Hepatocyte (in vitro differentiated cells): ENCODE data around the gene VGF. TPM values are rescaled to one million over a fixed set of nuclear protein-coding genes. Genes with fewer than 3 reads are reported as not detected.
A peak's percentile ranks its signal among the peaks of the same experiment; 100 is the strongest.

ENCODE experiments used
- DNase-seq: peaks from one replicate; pipeline ENCODE4 v3.0.0-alpha.2; 2016; ENCODE audit warnings: low spot score
- H2AFZ ChIP-seq: fragments of 200-600 bp; sonication (generic); 2 replicates; pipeline ENCODE4 v1.6.0; 2016; ENCODE audit warnings: antibody characterized with exemption, mild to moderate bottlenecking
- H3K27ac ChIP-seq: fragments of 200-600 bp; sonication (generic); 2 replicates; pipeline ENCODE4 v1.5.1; 2016; ENCODE audit warnings: mild to moderate bottlenecking
- H3K27me3 ChIP-seq: fragments of 200-600 bp; sonication (generic); 2 replicates; pipeline ENCODE4 v1.6.1; 2016
- H3K36me3 ChIP-seq: fragments of 200-600 bp; sonication (generic); replicated peaks from 2 replicates; pipeline ENCODE4 v1.5.1; 2016; ENCODE audit warnings: low read depth; ENCODE audit not compliant: insufficient read depth
- H3K4me1 ChIP-seq: fragments of 200-600 bp; sonication (generic); 2 replicates; pipeline ENCODE4 v1.5.1; 2016; ENCODE audit warnings: mild to moderate bottlenecking, moderate library complexity; ENCODE audit not compliant: insufficient read depth
- H3K4me2 ChIP-seq: fragments of 200-600 bp; sonication (generic); 2 replicates; pipeline ENCODE4 v1.6.0; 2016
- H3K4me3 ChIP-seq: fragments of 200-600 bp; sonication (generic); 2 replicates; pipeline ENCODE4 v1.5.1; 2016; ENCODE audit warnings: mild to moderate bottlenecking
- H3K79me2 ChIP-seq: fragments of 200-600 bp; sonication (generic); 2 replicates; pipeline ENCODE4 v1.6.0; 2017; ENCODE audit warnings: mild to moderate bottlenecking
- H3K9me2 ChIP-seq: fragments of 200-600 bp; sonication (generic); replicated peaks from 2 replicates; pipeline ENCODE4 v1.6.0; 2017; ENCODE audit warnings: mild to moderate bottlenecking; ENCODE audit not compliant: insufficient read depth
- H3K9me3 ChIP-seq: fragments of 200-600 bp; sonication (generic); 2 replicates; pipeline ENCODE4 v1.5.1; 2016; ENCODE audit warnings: low read depth, mild to moderate bottlenecking
- H4K20me1 ChIP-seq: fragments of 200-600 bp; sonication (generic); 2 replicates; pipeline ENCODE4 v1.6.0; 2016; ENCODE audit warnings: mild to moderate bottlenecking; ENCODE audit not compliant: insufficient read depth, poor library complexity, severe bottlenecking
- CTCF ChIP-seq: fragments of 200-600 bp; sonication (generic); IDR thresholded peaks from 2 replicates; pipeline ENCODE4 v1.5.1; 2016; ENCODE audit warnings: antibody characterized with exemption, mild to moderate bottlenecking; ENCODE audit not compliant: poor library complexity
- EZH2 ChIP-seq: fragments of 200-600 bp; sonication (generic); IDR thresholded peaks from 2 replicates; pipeline ENCODE4 v1.6.1; 2016; ENCODE audit warnings: antibody characterized with exemption, mild to moderate bottlenecking, borderline replicate concordance
- EZH2phosphoT487 ChIP-seq: fragments of 200-600 bp; sonication (generic); IDR thresholded peaks from one replicate; pipeline ENCODE4 v1.6.1; 2018; ENCODE audit warnings: antibody characterized with exemption, mild to moderate bottlenecking, low read depth, moderate library complexity; ENCODE audit not compliant: unreplicated experiment, severe bottlenecking
- WGBS: methylation state at CpG from one replicate; pipeline ENCODE4 v1.1.6; 2016; ENCODE audit warnings: low lambda C conversion rate; ENCODE audit errors: missing lambda C conversion rate; 5-methylcytosine and 5-hydroxymethylcytosine counted together
- polyA plus RNA-seq: library from polyadenylated mRNA; unstranded; fragments of >200 nt; fragmentation: Nextera tagmentation; extraction: Ambion mirVana; gene quantifications from 2 replicates; pipeline ENCODE4 v1.2.1, GENCODE V29; 2016
- total RNA-seq: library from RNA; depleted of rRNA; stranded (reverse); fragments of >200 nt; gene quantifications from 2 replicates; pipeline ENCODE4 v1.2.3, GENCODE V29; 2014

VGF gene
- total and polyA plus RNA-seq, 2 experiments from 2014 or later: 0.19 to 0.30 TPM

DNA sequence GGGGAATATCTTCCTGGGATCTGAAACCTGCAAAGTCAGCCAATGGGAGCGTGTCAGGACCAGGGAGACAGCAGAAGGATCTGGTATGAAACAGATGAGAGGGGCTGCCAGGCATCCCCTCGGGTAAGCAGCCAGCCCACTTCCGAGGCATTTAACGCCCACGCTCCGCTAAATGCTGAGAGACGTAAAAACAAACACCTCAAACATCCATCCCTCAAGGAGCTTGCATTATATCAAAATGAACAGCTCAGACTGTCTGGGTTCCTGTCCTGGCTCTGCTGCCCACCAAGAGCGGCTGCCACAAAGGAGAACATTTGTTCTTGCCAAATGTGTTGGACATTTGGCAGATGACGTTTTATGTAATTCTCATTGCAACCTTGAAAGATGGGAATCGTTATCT lies 45.5 kb downstream of the VGF start:
- WGBS: 63% methylated on average over 10 of the region's 10 CpGs
- TF ChIP-seq EZH2phosphoT487: no peak
- Histone ChIP-seq H3K9me3 (no peaks in the 10 kb centered on the region), H3K4me3 (no peak overlapping the region), H3K79me2 (no peaks in the 10 kb centered on the region), H3K4me2 (no peak overlapping the region), H3K27me3 (no peaks in the 10 kb centered on the region), H2AFZ (no peak overlapping the region), H3K36me3 (no peaks in the 10 kb centered on the region), H3K4me1 (peaks cover 19% of the 10 kb centered on the region), H3K9me2 (no peaks in the 10 kb centered on the region), H3K27ac (peak overlapping the region; percentile 21), H4K20me1 (no peaks in the 10 kb centered on the region)
- DNase-seq: no peak

GRCh38 chr7:101118856-101119255 lies 46.5 kb downstream of the VGF start:
- DNase-seq: no peak
- no peaks in the 10 kb centered on the region for H3K79me2 ChIP-seq
- H3K27me3 ChIP-seq: no peaks in the 10 kb centered on the region
- H2AFZ ChIP-seq: no peak overlapping the region
- H3K27ac ChIP-seq: peak overlapping the region; percentile 40
- no peak overlapping the region for H3K4me2 ChIP-seq
- no peaks in the 10 kb centered on the region for H4K20me1 ChIP-seq
- H3K9me2 ChIP-seq: no peaks in the 10 kb centered on the region
- H3K36me3 ChIP-seq: no peaks in the 10 kb centered on the region
- WGBS: 86% methylated on average over 3 of the region's 3 CpGs
- H3K4me1 ChIP-seq: peaks cover 18% of the 10 kb centered on the region
- no peak overlapping the region for H3K4me3 ChIP-seq
- H3K9me3 ChIP-seq: no peaks in the 10 kb centered on the region
- TF ChIP-seq CTCF: no peak
- TF ChIP-seq EZH2: no peak
- TF ChIP-seq EZH2phosphoT487: no peak

- TF ChIP-seq EZH2 (no peak), CTCF (no peak), EZH2phosphoT487 (no peak)
- H3K79me2 ChIP-seq: no peaks in the 10 kb centered on the region
- no peaks in the 10 kb centered on the region for H3K36me3 ChIP-seq
- no peak for DNase-seq
- H3K9me3 ChIP-seq: no peaks in the 10 kb centered on the region
- H4K20me1 ChIP-seq: no peaks in the 10 kb centered on the region
- no peak overlapping the region for H3K4me2 ChIP-seq
- H3K4me1 ChIP-seq: peaks cover 6% of the 10 kb centered on the region
- H2AFZ ChIP-seq: no peak overlapping the region
- H3K4me3 ChIP-seq: no peak overlapping the region
- 80% methylated on average over 10 of the region's 10 CpGs for WGBS
- H3K27me3 ChIP-seq: no peaks in the 10 kb centered on the region
- H3K27ac ChIP-seq: peak overlapping the region; percentile 73
- no peaks in the 10 kb centered on the region for H3K9me2 ChIP-seq
Observed at GRCh38 chr7:101116898-101117297, 48.5 kb downstream of the VGF start.

- no peak overlapping the region for H3K4me2 ChIP-seq
- no peaks in the 10 kb centered on the region for H3K9me2 ChIP-seq
- no peaks in the 10 kb centered on the region for H3K79me2 ChIP-seq
- no peaks in the 10 kb centered on the region for H3K36me3 ChIP-seq
- DNase-seq: no peak
- no peak overlapping the region for H2AFZ ChIP-seq
- no peaks in the 10 kb centered on the region for H3K4me1 ChIP-seq
- no peaks in the 10 kb centered on the region for H3K9me3 ChIP-seq
- no peaks in the 10 kb centered on the region for H3K27me3 ChIP-seq
- WGBS: 98% methylated on average over 3 of the region's 3 CpGs
- no peak overlapping the region for H3K27ac ChIP-seq
- TF ChIP-seq EZH2phosphoT487 (no peak), EZH2 (no peak), CTCF (no peak)
- H4K20me1 ChIP-seq: no peaks in the 10 kb centered on the region
- H3K4me3 ChIP-seq: no peak overlapping the region
Observed at GRCh38 chr7:101115215-101115614, 50.2 kb downstream of the VGF start.
